T47D (cell line): ENCODE measurements around the gene EPB42.
A peak's percentile ranks its signal among the peaks of the same experiment; 100 is the strongest.
"Not testable (repeated sequence)": the region's sequence is repeated elsewhere in the genome, so short reads cannot be mapped to it uniquely, and the experiment has no call there.

Experiments
- DNase-seq, 2 experiments: peaks; one replicate each; pipeline versions ENCODE4 v3.0.0 to v3.0.0-alpha.2; 2011 to 2012; ENCODE audit warnings: low read depth in 1 of 2, low spot score in 1 of 2
- JUND ChIP-seq: IDR thresholded peaks from 2 replicates; pipeline ENCODE4 v1.6.1; 2012; ENCODE audit warnings: low read depth
- in situ Hi-C: cut with HindIII; loops from 2 replicates; pipeline ENCODE4 v1.10.0; 2016; ENCODE audit warnings: low sequenced_read_pairs, low pct_unique_long_range_greater_than_20kb

The EPB42 gene

GRCh38 chr15:43185157-43186002, 35.4 kb downstream of the EPB42 start, which contains the start of gene CCNDBP1:
Gene CCNDBP1 (plus strand): TSS chr15:43185403. CDS start chr15:43185499, 96 bp downstream.
- TF ChIP-seq JUND = no peak
- DNase-seq = peak; percentile 62 to 73
- in situ Hi-C loops = no loop called here

GRCh38 chr15:43184407-43185124, 36.3 kb downstream of the EPB42 start:
- DNase-seq = no peak
- in situ Hi-C loops = no loop called here
- TF ChIP-seq JUND = no peak

- no peak for TF ChIP-seq JUND
- DNase-seq = no peak
- in situ Hi-C loops = no loop called here
Observed at GRCh38 chr15:43183270-43183669, 37.5 kb downstream of the EPB42 start.

GRCh38 chr15:43177147-43177546, 43.7 kb downstream of the EPB42 start:
- in situ Hi-C loops, DNase-seq: not testable (repeated sequence)

GRCh38 chr15:43175656-43176309, 45.0 kb downstream of the EPB42 start:
- in situ Hi-C loops, DNase-seq: not testable (repeated sequence)

- no peak for TF ChIP-seq JUND
- in situ Hi-C loops = no loop called here
- DNase-seq = peak in 1 of 2 experiments; percentile 44
Observed at GRCh38 chr15:43169888-43170287, 50.9 kb downstream of the EPB42 start.

- DNase-seq = peak in 1 of 2 experiments; percentile 93
- TF ChIP-seq JUND = no peak
- in situ Hi-C loops = no loop called here
Observed at GRCh38 chr15:43168192-43169107, 52.4 kb downstream of the EPB42 start.

GRCh38 chr15:43167261-43167660, 53.6 kb downstream of the EPB42 start:
- DNase-seq, in situ Hi-C loops: not testable (repeated sequence)

- no peak for TF ChIP-seq JUND
- in situ Hi-C loops = no loop called here
Observed at GRCh38 chr15:43165801-43166325, 55.0 kb downstream of the EPB42 start.

GRCh38 chr15:43153269-43153668, 67.5 kb downstream of the EPB42 start:
- no peak for TF ChIP-seq JUND
- DNase-seq = no peak
- in situ Hi-C loops = no loop called here

More at GRCh38 chr15:43165801-43166325, 55.0 kb downstream of the EPB42 start:
- DNase-seq = no peak

- TF ChIP-seq JUND = no peak
- DNase-seq = no peak
- in situ Hi-C loops = no loop called here
Observed at GRCh38 chr15:43151688-43152087, 69.1 kb downstream of the EPB42 start.
